Measurements from ENCODE around the gene ANO8. TPM values are rescaled to one million over a fixed set of nuclear protein-coding genes. Genes with fewer than 3 reads are reported as not detected.

ANO8 gene
- total and polyA plus RNA-seq, 2 donors (not counting 3 experiments of a cell fraction or from before 2014, with no cell fraction given) = 3.5 to 6.8 TPM

DNA sequence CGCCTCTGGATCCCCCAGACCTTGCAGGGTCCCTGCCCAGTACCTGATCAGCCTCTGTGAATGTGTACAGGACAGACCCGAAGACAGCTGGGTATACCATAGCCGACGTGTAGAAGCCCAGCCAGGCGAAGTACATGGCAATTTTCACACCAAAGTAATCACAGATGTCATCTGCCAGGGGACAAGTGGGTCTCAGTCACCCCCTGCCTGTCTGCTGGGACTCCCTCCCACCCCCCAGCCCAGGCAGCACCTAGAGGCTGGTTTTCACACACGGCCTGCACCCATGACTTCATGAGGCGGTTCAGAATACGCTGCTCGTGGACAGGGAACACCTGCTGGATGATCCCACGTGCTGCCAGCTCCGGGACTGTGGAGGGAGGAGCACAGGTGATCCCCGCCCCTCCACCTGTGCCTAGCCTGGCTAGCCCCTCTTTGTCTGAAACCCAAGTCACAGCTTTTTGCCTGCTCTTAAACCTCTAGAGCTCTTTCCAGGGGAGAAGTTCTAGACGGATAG, 3.6 kb downstream of the ANO8 start:
- BruUV-seq (replicated peaks) = no TSS peak
- H3K9me1 ChIP-seq (replicated peaks; ENCODE audit: control insufficient read depth, extremely low read depth, insufficient read depth, low read length) = no peaks in the 10 kb centered on the region
- peaks cover 15% of the 10 kb centered on the region for H3K4me1 ChIP-seq (ENCODE audit: control insufficient read depth, extremely low read depth, insufficient read depth, low read length)
- no peak for TF ChIP-seq EZH2 (IDR thresholded peaks at IDR 0.05; ENCODE audit: borderline replicate concordance, low read depth, low read length, severe bottlenecking)
- TF ChIP-seq, protein P1, sequence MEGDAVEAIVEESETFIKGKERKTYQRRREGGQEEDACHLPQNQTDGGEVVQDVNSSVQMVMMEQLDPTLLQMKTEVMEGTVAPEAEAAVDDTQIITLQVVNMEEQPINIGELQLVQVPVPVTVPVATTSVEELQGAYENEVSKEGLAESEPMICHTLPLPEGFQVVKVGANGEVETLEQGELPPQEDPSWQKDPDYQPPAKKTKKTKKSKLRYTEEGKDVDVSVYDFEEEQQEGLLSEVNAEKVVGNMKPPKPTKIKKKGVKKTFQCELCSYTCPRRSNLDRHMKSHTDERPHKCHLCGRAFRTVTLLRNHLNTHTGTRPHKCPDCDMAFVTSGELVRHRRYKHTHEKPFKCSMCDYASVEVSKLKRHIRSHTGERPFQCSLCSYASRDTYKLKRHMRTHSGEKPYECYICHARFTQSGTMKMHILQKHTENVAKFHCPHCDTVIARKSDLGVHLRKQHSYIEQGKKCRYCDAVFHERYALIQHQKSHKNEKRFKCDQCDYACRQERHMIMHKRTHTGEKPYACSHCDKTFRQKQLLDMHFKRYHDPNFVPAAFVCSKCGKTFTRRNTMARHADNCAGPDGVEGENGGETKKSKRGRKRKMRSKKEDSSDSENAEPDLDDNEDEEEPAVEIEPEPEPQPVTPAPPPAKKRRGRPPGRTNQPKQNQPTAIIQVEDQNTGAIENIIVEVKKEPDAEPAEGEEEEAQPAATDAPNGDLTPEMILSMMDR (IDR thresholded peaks at IDR 0.05; ENCODE audit: extremely low read depth in 1 of 2, insufficient read depth in 1 of 2, low read depth in 1 of 2, low read length in 2 of 2) = no peak
- TF ChIP-seq FOS (IDR thresholded peaks at IDR 0.05; ENCODE audit: borderline replicate concordance, insufficient read depth, low read length) = no peak
- TF ChIP-seq JUN (IDR thresholded peaks at IDR 0.05; ENCODE audit: borderline replicate concordance, insufficient read depth, insufficient read length, low read depth) = no peak
- no peak for TF ChIP-seq POLR2AphosphoS5 (IDR thresholded peaks at IDR 0.05; ENCODE audit: insufficient read depth, low read depth, low read length)
- TF ChIP-seq POLR2A (IDR thresholded peaks at IDR 0.05; ENCODE audit: low read depth, low read length) = no peak
- intact Hi-C loops (cut with micrococcal nuclease) = no loop called here
- H2AFZ ChIP-seq (ENCODE audit: low read depth, low read length) = no peak overlapping the region
- no peaks in the 10 kb centered on the region for H4K20me1 ChIP-seq (replicated peaks; ENCODE audit: control insufficient read depth, extremely low read depth, insufficient read depth, low read length)
- no peaks in the 10 kb centered on the region for H3K9me3 ChIP-seq (replicated peaks; ENCODE audit: control insufficient read depth, insufficient read depth, low read length)
- H3K9ac ChIP-seq (replicated peaks; ENCODE audit: extremely low read depth, insufficient read depth, low read length) = no peak overlapping the region
- H3K27ac ChIP-seq (ENCODE audit: insufficient read depth, low read depth, low read length) = no peak overlapping the region
- no peak overlapping the region for H3K4me3 ChIP-seq (replicated peaks in 1 of 3; ENCODE audit: insufficient read depth in 1 of 3, low read depth in 1 of 3, low read length in 3 of 3)
- no peaks in the 10 kb centered on the region for H3K79me2 ChIP-seq (ENCODE audit: control insufficient read depth, insufficient read depth, low read length)
- POLR2A ChIA-PET = no interaction called here
- FAIRE-seq (no peak), DNase-seq (ENCODE audit: low read depth, low spot score) (no peak)
- H3K4me2 ChIP-seq (ENCODE audit: insufficient read depth, low read length) = no peak overlapping the region
- dilution Hi-C loops (cut with MboI; ENCODE audit: extremely low pct_ligation_motif_present, low sequenced_read_pairs) = no loop called here
- H3K27me3 ChIP-seq (ENCODE audit: control insufficient read depth in 2 of 2, insufficient read depth in 2 of 2, low read length in 2 of 2) = peaks cover 4 to 19% of the 10 kb centered on the region in 2 experiments
- no peaks in the 10 kb centered on the region for H3K36me3 ChIP-seq (ENCODE audit: control insufficient read depth in 2 of 2, extremely low read depth in 1 of 2, insufficient read depth in 2 of 2, low read length in 2 of 2)
- CTCF ChIA-PET = no interaction called here

Data from endothelial cell of umbilical vein (primary cell).